ENCODE measurements around the gene NRAP. TPM values are rescaled to one million over a fixed set of nuclear protein-coding genes. Genes with fewer than 3 reads are reported as not detected.
"Not testable (repeated sequence)": the region's sequence is repeated elsewhere in the genome, so short reads cannot be mapped to it uniquely, and the experiment has no call there.

NRAP gene
- total RNA-seq, 2 donors from 2014 or later: not detected

GRCh38 chr10:113657544-113657943, 6.3 kb downstream of the NRAP start:
- ATAC-seq (ENCODE audit: insufficient number of reproducible peaks, low FRiP score, low read depth): no peak
- Histone ChIP-seq H3K27ac (no peak overlapping the region), H3K4me1 (ENCODE audit: control insufficient read depth in 1 of 2, low read depth in 2 of 2) (no peaks in the 10 kb centered on the region), H3K27me3 (replicated peaks; ENCODE audit: insufficient read depth) (no peaks in the 10 kb centered on the region), H3K9me3 (no peaks in the 10 kb centered on the region), H3K4me3 (no peak overlapping the region), H3K36me3 (no peaks in the 10 kb centered on the region)
- no peak for DNase-seq (ENCODE audit: low spot score)
- TF ChIP-seq CTCF (IDR thresholded peaks at IDR 0.05): no peak

- no peaks in the 10 kb centered on the region for H3K36me3 ChIP-seq
- no peak for TF ChIP-seq CTCF (IDR thresholded peaks at IDR 0.05)
Observed at GRCh38 chr10:113656896-113657295, 6.9 kb downstream of the NRAP start.

GRCh38 chr10:113652456-113652855, 11.4 kb downstream of the NRAP start:
- not testable (repeated sequence) for H3K9me3 ChIP-seq; ATAC-seq (ENCODE audit: insufficient number of reproducible peaks, low FRiP score, low read depth); H3K4me3 ChIP-seq; H3K27ac ChIP-seq; H3K27me3 ChIP-seq (replicated peaks; ENCODE audit: insufficient read depth); H3K36me3 ChIP-seq; DNase-seq (ENCODE audit: low spot score)
- peaks cover 4 to 12% of the 10 kb centered on the region in 2 donors for H3K4me1 ChIP-seq (ENCODE audit: control insufficient read depth in 1 of 2, low read depth in 2 of 2)

More at GRCh38 chr10:113656896-113657295, 6.9 kb downstream of the NRAP start:
- Histone ChIP-seq H3K27me3 (replicated peaks; ENCODE audit: insufficient read depth) (no peaks in the 10 kb centered on the region), H3K4me1 (ENCODE audit: control insufficient read depth in 1 of 2, low read depth in 2 of 2) (no peaks in the 10 kb centered on the region), H3K27ac (no peak overlapping the region), H3K9me3 (no peaks in the 10 kb centered on the region), H3K4me3 (no peak overlapping the region)
- no peak for ATAC-seq (ENCODE audit: insufficient number of reproducible peaks, low FRiP score, low read depth)
- no peak for DNase-seq (ENCODE audit: low spot score)

- no peaks in the 10 kb centered on the region for H3K27me3 ChIP-seq (replicated peaks; ENCODE audit: insufficient read depth)
- DNase-seq (ENCODE audit: low spot score) (no peak), ATAC-seq (ENCODE audit: insufficient number of reproducible peaks, low FRiP score, low read depth) (no peak)
- H3K36me3 ChIP-seq: no peaks in the 10 kb centered on the region
- no peak for TF ChIP-seq CTCF (IDR thresholded peaks at IDR 0.05)
- no peak overlapping the region for H3K4me3 ChIP-seq
- H3K9me3 ChIP-seq: no peaks in the 10 kb centered on the region
- H3K4me1 ChIP-seq (ENCODE audit: control insufficient read depth in 1 of 2, low read depth in 2 of 2): peaks cover 10 to 14% of the 10 kb centered on the region in 2 donors
- H3K27ac ChIP-seq: no peak overlapping the region
Observed at GRCh38 chr10:113651898-113652297, 11.9 kb downstream of the NRAP start.

GRCh38 chr10:113651021-113651420, 12.8 kb downstream of the NRAP start:
- Histone ChIP-seq H3K9me3 (no peaks in the 10 kb centered on the region), H3K4me1 (ENCODE audit: control insufficient read depth in 1 of 2, low read depth in 2 of 2) (peaks cover 16 to 23% of the 10 kb centered on the region in 2 donors), H3K4me3 (no peak overlapping the region), H3K27me3 (replicated peaks; ENCODE audit: insufficient read depth) (no peaks in the 10 kb centered on the region), H3K36me3 (no peaks in the 10 kb centered on the region), H3K27ac (no peak overlapping the region)
- ATAC-seq (ENCODE audit: insufficient number of reproducible peaks, low FRiP score, low read depth): no peak
- DNase-seq (ENCODE audit: low spot score): no peak
- no peak for TF ChIP-seq CTCF (IDR thresholded peaks at IDR 0.05)

GRCh38 chr10:113650172-113650571, 13.7 kb downstream of the NRAP start:
- no peak overlapping the region for H3K27ac ChIP-seq
- no peak overlapping the region for H3K4me3 ChIP-seq

More at GRCh38 chr10:113650172-113650571, 13.7 kb downstream of the NRAP start:
- Histone ChIP-seq H3K36me3 (no peaks in the 10 kb centered on the region), H3K27me3 (replicated peaks; ENCODE audit: insufficient read depth) (no peaks in the 10 kb centered on the region), H3K4me1 (ENCODE audit: control insufficient read depth in 1 of 2, low read depth in 2 of 2) (peaks cover 16 to 31% of the 10 kb centered on the region in 2 donors), H3K9me3 (no peaks in the 10 kb centered on the region)
- ATAC-seq (ENCODE audit: insufficient number of reproducible peaks, low FRiP score, low read depth) (no peak), DNase-seq (ENCODE audit: low spot score) (no peak)
- TF ChIP-seq CTCF (IDR thresholded peaks at IDR 0.05): no peak

Data from thoracic aorta (tissue), 2 donors.